D721Med (cell line): ENCODE results near the gene BATF.

Source experiments
- DNase-seq: peaks from one replicate; pipeline ENCODE4 v3.0.0; 2011; ENCODE audit warnings: low spot score; ENCODE audit not compliant: insufficient read length
- FAIRE-seq: peaks from 2 replicates; lab custom pipeline; 2011; peaks lifted over from hg19 to GRCh38; lab: Jason Lieb, UNC
- CTCF ChIP-seq: IDR thresholded peaks from 2 replicates; pipeline ENCODE4 v1.5.1; 2012; ENCODE audit warnings: mild to moderate bottlenecking, control low read depth; ENCODE audit not compliant: insufficient read depth; ENCODE audit errors: missing control alignments

Gene BATF

GRCh38 chr14:75542588-75543091 lies 20.4 kb downstream of the BATF start:
- no peak for TF ChIP-seq CTCF
- FAIRE-seq = no peak
- DNase-seq = no peak

DNA sequence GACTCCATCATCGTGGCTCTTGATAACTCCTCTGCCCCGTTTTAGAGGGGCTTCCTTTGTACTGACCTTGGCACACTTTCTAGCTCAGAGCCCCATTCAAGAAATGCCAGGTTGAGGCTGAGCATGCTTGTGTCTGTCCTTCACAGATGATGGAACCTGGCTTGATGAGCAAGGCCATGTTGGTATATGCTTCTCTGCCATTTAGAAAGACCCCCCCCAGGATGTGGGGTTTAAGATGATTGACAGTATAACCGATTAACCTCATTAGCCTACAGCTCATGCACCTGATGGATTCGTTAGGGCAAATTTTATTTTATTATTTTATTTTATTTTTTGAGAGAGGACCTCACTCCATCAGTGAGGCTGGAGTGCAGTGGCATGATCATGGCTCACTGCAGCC lies 21.0 kb downstream of the BATF start:
- no peak for FAIRE-seq
- DNase-seq = no peak
- no peak for TF ChIP-seq CTCF

DNA sequence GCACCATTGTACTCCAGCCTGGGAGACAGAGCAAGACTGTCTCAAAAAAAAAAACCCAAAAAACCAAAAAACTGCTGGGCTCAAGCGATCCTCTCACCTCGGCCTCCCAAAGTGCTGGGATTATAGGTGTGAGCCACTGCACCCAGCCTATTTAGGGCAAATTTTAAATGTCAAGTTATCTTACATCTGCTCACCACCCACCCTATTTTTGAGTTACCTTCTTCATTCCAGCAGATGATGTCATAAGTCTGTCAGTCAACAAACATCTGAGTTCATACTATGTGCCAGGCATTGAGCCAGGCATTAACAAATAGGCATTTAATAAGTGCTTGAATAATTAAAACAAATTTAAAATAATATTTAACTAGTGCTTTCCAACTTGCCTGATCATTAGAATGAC lies 21.5 kb downstream of the BATF start:
- no peak for DNase-seq
- TF ChIP-seq CTCF = no peak
- FAIRE-seq = no peak

DNA sequence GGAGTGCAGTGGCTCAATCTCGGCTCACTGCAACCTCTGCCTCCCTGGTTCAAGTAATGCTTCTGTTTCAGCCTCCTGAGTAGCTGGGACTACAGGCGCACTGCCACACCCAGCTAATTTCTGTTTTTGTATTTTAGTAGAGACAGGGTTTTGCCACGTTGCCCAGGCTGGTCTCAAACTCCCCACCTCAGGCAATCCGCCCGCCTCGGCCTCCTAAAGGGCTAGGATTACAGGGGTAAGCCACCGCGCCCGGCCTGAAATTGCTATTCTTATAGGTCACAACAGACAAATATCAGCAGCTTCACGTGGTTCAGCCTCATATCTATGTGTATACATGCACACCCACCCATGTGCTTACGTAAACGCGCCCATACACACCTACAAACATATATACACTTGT lies 23.6 kb downstream of the BATF start:
- FAIRE-seq = no peak
- no peak for TF ChIP-seq CTCF

GRCh38 chr14:75547552-75548250 lies 25.4 kb downstream of the BATF start:
- DNase-seq (no peak), FAIRE-seq (no peak)
- TF ChIP-seq CTCF = no peak

More for the DNA sequence above, 23.6 kb downstream of the BATF start:
- no peak for DNase-seq

- no peak for FAIRE-seq
- no peak for TF ChIP-seq CTCF
- DNase-seq = no peak
Observed at GRCh38 chr14:75548544-75548943, 26.3 kb downstream of the BATF start.

DNA sequence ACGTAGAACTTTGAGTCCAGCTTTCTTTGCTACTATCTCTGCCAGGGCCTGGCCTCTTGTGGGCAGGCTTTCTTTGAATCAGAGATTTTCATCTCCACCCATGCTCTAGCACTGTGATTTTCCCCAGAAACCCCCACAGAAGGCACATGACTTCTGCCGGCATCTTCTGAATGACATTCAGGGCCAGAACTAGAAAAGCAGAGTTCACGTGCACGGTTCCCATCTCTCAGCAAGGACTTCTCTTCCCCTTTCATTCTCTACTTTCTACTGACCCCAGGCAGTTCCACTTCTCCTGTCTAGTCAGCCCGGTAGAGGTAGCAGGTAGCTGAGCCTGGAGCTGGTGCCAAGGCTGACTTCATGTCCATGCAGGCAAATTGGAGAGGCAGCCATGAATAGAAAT lies 26.9 kb downstream of the BATF start:
- FAIRE-seq = no peak
- no peak for TF ChIP-seq CTCF
- no peak for DNase-seq
